ENCODE measurements around the gene NUP188.

GRCh38 chr9:129012893-129013448 lies 65.5 kb downstream of the NUP188 start:
- TF ChIP-seq CTCF (IDR thresholded peaks at IDR 0.05; ENCODE audit: insufficient read depth, low read length) (no peak), POLR2AphosphoS5 (IDR thresholded peaks at IDR 0.05; ENCODE audit: low read depth) (no peak)
